ENCODE data around the gene EPHB1.

The EPHB1 gene

DNA sequence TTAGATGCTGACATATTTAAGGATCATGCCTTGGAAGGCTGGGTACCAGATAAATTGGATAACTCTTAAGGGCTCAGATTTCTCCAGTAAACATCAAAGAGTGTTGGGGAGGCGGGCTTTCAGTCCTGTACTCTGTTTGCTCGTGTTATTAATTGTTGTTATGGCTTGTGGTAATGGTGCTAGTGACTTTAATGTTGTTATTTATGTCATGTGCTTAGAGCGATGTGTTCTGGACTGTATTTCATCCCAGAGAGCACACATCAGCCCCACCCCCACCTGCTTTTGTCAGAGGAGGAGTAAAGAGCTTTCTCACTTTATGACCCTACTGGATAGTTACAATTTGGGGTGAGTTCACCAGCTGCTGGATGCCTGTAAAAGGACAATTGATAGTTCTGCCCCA lies 386.3 kb downstream of the EPHB1 start:
- in situ Hi-C loops (cut with MboI; ENCODE audit: low sequenced_read_pairs): no loop called here

- in situ Hi-C loops (cut with MboI; ENCODE audit: low sequenced_read_pairs): no loop called here
Measured at GRCh38 chr3:135182364-135182998, 387.4 kb downstream of the EPHB1 start.

GRCh38 chr3:135190658-135191057 lies 395.6 kb downstream of the EPHB1 start:
- in situ Hi-C loops (cut with MboI; ENCODE audit: low sequenced_read_pairs): no loop called here

DNA sequence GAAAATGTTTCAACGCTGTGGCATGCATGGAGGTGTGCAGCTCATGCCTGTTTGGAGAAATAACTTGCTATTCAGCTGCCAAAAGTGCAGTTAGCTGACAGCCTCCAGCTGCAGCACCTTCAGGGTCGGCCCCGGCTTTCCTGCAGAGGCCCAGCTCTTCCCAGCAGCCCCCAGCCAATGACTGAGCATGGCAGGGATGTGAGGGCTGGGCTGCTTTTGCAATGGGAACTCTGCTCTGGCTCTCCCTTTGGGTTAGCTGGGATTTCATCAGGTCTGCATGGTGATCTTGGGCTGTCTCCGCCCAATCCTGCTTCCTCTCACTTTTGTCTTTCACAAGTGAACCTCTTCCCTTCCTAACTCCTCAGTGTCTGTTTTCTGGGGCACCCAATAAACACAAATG lies 396.6 kb downstream of the EPHB1 start:
- in situ Hi-C loops (cut with MboI; ENCODE audit: low sequenced_read_pairs): no loop called here

GRCh38 chr3:135192929-135193328 lies 397.9 kb downstream of the EPHB1 start:
- in situ Hi-C loops (cut with MboI; ENCODE audit: low sequenced_read_pairs): no loop called here

DNA sequence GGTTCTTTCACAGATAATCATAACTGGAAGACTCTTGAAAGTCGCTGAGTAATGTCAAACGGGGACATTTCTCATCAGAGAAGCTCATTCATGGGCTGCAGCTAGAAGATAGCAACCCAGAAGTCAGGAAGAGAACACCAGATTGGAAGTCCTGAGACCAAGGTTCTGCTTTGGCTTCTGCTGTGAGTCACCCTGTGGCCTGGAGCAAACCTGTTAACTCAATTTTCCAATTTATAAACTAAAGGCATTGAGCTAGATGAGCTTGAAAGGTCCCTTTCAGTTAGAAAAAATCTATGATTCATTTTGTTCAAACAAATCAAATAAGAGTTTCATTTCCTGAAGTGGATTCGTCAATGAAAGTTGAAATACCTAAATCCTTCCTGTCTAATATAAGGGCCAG lies 402.2 kb downstream of the EPHB1 start:
- in situ Hi-C loops (cut with MboI; ENCODE audit: low sequenced_read_pairs): no loop called here

- in situ Hi-C loops (cut with MboI; ENCODE audit: low sequenced_read_pairs): no loop called here
Measured at GRCh38 chr3:135197856-135198255, 402.8 kb downstream of the EPHB1 start.

DNA sequence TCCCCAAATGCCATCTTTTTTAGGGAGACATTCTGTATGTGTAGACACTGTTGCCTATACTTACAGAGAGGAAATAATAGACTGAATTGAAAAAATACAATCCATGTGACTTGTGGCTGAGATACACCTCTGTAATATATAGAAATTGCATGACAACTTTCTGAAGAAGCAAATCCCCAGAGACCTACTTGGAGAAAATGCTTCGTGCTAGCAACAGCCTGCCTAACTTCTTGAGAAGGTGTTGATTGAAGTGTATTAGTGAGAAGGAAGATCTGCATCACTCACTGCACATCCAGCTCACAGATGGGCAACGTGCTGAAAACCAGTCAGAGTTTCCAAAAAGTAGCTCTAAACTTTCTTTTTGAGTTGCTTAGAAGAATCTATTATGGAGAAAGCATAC lies 404.1 kb downstream of the EPHB1 start:
- in situ Hi-C loops (cut with MboI; ENCODE audit: low sequenced_read_pairs): no loop called here

GRCh38 chr3:135203026-135203425 lies 408.0 kb downstream of the EPHB1 start:
- in situ Hi-C loops (cut with MboI; ENCODE audit: low sequenced_read_pairs): no loop called here

GRCh38 chr3:135213213-135213612 lies 418.2 kb downstream of the EPHB1 start:
- in situ Hi-C loops (cut with MboI; ENCODE audit: low sequenced_read_pairs): no loop called here

GRCh38 chr3:135213822-135214221 lies 418.8 kb downstream of the EPHB1 start:
- in situ Hi-C loops (cut with MboI; ENCODE audit: low sequenced_read_pairs): no loop called here

DNA sequence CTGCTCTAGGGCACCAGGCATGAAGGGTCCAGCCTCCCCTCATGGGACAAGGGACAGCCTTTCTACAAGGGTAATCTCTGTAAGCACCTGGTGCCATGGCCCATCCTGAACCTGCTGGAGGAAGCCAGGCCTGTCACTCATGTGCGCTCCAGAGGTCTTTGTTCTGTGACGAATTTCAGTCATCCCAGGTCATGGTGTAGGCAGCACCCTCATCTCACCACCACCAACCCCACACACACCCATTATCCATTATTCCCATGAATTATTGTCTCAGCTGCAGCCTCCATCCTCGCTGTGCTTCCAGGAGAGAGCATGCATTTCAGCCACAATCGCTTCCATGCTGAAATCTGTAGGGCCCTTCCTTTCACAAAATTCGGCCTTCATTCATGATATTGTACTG lies 419.3 kb downstream of the EPHB1 start:
- in situ Hi-C loops (cut with MboI; ENCODE audit: low sequenced_read_pairs): no loop called here

GRCh38 chr3:135215516-135215915 lies 420.5 kb downstream of the EPHB1 start:
- in situ Hi-C loops (cut with MboI; ENCODE audit: low sequenced_read_pairs): no loop called here

DNA sequence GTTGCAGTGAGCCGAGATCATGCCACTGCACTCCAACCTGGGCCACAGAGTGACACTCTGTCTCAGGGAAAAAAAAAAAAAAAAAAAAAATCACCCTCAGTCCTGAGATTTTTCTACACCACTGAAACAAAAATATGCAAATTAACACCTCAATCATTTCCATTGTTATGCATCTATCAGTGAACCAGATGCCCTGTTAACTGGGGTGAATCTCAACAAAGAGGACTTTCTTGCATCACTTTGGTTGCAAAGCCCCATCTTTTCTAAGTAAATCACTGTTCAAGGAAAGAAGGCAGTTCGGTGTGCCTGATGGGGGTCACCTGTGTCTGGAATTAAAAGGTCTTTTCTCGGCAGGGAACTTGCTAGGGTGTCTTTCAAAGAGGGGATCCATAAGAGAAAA lies 421.6 kb downstream of the EPHB1 start:
- in situ Hi-C loops (cut with MboI; ENCODE audit: low sequenced_read_pairs): no loop called here

- in situ Hi-C loops (cut with MboI; ENCODE audit: low sequenced_read_pairs): no loop called here
Measured at GRCh38 chr3:135217730-135218129, 422.7 kb downstream of the EPHB1 start.

- in situ Hi-C loops (cut with MboI; ENCODE audit: low sequenced_read_pairs): no loop called here
Measured at GRCh38 chr3:135218304-135218703, 423.2 kb downstream of the EPHB1 start.

DNA sequence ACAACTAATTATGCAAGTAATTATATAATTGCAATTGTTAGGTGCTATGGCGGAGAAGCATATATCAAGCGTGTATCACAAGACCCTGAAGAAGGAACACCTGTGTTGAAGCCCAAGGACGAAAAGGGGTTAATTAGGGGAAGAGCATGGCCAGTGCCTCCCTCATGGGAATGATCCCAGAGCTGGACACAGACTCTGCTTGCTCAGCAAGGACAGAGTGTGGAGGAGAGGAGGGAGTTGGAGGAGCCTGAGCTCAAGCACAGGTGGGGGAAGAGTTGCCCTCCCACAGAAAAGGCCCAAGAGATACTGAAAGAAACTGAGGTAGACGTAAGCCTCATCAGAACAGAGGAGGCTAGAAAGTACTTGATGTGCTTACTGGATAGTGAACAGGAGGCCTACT lies 423.7 kb downstream of the EPHB1 start:
- in situ Hi-C loops (cut with MboI; ENCODE audit: low sequenced_read_pairs): no loop called here

GRCh38 chr3:135224815-135225362 lies 429.8 kb downstream of the EPHB1 start:
- in situ Hi-C loops (cut with MboI; ENCODE audit: low sequenced_read_pairs): no loop called here

DNA sequence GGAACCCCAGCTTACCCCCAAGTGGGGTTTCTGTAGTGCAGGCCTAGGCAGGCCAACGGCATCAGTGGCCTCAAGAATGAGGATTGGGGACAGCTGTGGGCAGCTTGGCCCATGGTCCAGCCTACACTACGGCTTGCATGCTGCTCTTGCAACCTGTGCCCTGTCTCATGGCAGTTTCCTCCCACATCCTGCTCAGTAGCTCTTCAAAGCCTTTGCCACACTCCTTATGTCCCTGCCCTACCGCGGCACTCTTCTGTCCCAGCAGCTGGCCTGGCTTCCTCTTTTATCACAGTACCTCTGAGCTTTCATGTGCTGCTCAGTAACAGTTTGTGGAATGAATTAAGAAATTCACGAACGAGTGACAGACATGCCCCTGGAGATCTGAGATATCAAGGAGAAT lies 431.0 kb downstream of the EPHB1 start:
- in situ Hi-C loops (cut with MboI; ENCODE audit: low sequenced_read_pairs): no loop called here

- in situ Hi-C loops (cut with MboI; ENCODE audit: low sequenced_read_pairs): no loop called here
Measured at GRCh38 chr3:135228201-135228600, 433.1 kb downstream of the EPHB1 start.

- in situ Hi-C loops (cut with MboI; ENCODE audit: low sequenced_read_pairs): no loop called here
Measured at GRCh38 chr3:135229018-135229495, 434.0 kb downstream of the EPHB1 start.

DNA sequence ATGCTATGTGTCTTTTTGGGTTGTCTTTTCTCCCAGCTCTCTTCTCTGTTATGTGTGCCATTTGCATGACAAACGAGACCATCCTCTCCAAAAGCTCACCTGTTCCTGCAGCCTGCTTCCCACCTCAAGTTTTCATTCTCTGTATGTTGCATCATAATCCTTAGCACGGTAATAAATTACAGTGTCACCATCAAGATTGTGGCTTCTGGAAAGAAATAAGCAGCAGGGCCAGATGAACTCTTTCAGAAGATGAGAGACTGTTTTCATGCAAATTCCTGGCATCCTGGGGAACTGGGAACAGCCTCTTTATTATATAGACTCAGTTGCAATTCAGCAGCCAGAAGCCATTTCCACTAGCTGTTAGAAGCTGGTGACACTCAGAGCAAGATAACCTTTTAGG lies 436.7 kb downstream of the EPHB1 start:
- in situ Hi-C loops (cut with MboI; ENCODE audit: low sequenced_read_pairs): no loop called here

GRCh38 chr3:135232226-135232625 lies 437.2 kb downstream of the EPHB1 start:
- in situ Hi-C loops (cut with MboI; ENCODE audit: low sequenced_read_pairs): no loop called here

Data from hTERT RPE-1 (cell line).